ENCODE data around the gene GPD1. TPM values are rescaled to one million over a fixed set of nuclear protein-coding genes. Genes with fewer than 3 reads are reported as not detected.
A peak's percentile ranks its signal among the peaks of the same experiment; 100 is the strongest.
"Not testable (repeated sequence)": the region's sequence is repeated elsewhere in the genome, so short reads cannot be mapped to it uniquely, and the experiment has no call there.

Gene GPD1
- total RNA-seq, 1 donor, result 0.36 TPM

GRCh38 chr12:50142993-50143392 lies 39.2 kb downstream of the GPD1 start:
- TF ChIP-seq, protein P1, sequence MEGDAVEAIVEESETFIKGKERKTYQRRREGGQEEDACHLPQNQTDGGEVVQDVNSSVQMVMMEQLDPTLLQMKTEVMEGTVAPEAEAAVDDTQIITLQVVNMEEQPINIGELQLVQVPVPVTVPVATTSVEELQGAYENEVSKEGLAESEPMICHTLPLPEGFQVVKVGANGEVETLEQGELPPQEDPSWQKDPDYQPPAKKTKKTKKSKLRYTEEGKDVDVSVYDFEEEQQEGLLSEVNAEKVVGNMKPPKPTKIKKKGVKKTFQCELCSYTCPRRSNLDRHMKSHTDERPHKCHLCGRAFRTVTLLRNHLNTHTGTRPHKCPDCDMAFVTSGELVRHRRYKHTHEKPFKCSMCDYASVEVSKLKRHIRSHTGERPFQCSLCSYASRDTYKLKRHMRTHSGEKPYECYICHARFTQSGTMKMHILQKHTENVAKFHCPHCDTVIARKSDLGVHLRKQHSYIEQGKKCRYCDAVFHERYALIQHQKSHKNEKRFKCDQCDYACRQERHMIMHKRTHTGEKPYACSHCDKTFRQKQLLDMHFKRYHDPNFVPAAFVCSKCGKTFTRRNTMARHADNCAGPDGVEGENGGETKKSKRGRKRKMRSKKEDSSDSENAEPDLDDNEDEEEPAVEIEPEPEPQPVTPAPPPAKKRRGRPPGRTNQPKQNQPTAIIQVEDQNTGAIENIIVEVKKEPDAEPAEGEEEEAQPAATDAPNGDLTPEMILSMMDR (IDR thresholded peaks at IDR 0.05; ENCODE audit: insufficient read depth, low read length), result no peak
- no peak for DNase-seq (ENCODE audit: low read depth)
- no peak overlapping the region for H3K4me3 ChIP-seq (ENCODE audit: low read depth, low read length)

DNA sequence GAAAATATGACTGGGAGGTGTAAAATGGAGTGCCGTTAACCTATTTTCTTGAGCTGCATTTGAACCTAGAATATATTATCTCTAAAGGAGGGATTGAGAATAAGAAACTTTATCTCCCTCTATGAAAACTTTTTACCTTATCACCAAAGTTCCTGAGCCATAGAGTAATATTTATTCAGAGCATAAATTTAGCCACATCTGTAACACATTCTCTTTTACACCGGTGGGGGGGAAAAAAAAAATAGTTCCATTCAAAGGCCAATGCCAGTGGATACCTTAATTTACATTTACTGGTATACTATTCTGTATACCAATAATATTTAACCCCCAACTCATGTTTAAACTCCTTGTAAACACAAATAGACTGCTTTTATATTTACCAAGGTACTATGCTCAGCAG lies 41.6 kb downstream of the GPD1 start:
- H3K4me3 ChIP-seq (ENCODE audit: low read depth, low read length), result no peak overlapping the region
- DNase-seq (ENCODE audit: low read depth), result no peak
- TF ChIP-seq, protein P1 (IDR thresholded peaks at IDR 0.05; ENCODE audit: insufficient read depth, low read length), result no peak

GRCh38 chr12:50147281-50147680 lies 43.5 kb downstream of the GPD1 start:
- TF ChIP-seq, protein P1 (IDR thresholded peaks at IDR 0.05; ENCODE audit: insufficient read depth, low read length), result no peak
- DNase-seq (ENCODE audit: low read depth), result no peak

DNA sequence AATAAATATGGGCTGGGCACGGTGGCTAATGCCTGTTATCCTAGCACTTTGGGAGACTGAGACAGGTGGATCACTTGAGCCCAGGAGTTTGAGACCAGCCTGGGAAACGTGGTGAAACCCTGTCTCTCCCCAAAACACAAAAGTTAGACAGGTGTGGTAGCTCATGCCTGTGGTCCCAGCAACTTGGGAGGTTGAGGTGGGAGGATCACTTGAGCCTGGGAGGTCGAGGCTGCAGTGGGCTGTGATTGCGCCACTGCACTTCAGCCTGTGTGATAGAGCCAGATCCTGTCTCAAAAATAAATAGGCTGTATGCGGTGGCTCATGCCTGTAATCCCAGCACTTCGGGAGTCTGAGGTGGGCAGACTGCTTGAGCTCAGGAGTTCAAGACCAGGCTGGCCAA lies 44.2 kb downstream of the GPD1 start:
- H3K4me3 ChIP-seq (ENCODE audit: low read depth, low read length); DNase-seq (ENCODE audit: low read depth): not testable (repeated sequence)

More at GRCh38 chr12:50147281-50147680, 43.5 kb downstream of the GPD1 start:
- no peak overlapping the region for H3K4me3 ChIP-seq (ENCODE audit: low read depth, low read length)

DNA sequence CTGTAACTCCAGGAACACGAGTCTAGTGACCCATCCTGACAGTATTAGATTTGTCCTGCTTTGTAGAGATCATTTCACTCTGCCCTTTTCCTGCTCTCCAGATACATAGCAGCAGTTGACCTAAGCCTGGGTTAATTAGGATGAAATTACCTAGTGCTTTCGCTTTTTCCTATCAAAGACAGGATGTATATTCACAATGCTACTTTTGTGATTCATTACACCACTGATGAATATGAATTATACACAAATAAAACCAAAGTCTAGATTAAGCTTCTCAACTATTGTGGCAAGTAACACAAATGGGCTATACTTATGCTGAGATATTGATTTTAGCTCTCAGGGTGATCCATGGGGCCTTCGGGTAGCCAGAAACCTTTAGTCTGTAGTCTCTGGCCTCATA lies 45.5 kb downstream of the GPD1 start:
- TF ChIP-seq, protein P1 (IDR thresholded peaks at IDR 0.05; ENCODE audit: insufficient read depth, low read length), result no peak
- H3K4me3 ChIP-seq (ENCODE audit: low read depth, low read length), result no peak overlapping the region
- no peak for DNase-seq (ENCODE audit: low read depth)

- peak; percentile 51 for DNase-seq (ENCODE audit: low read depth)
- H3K4me3 ChIP-seq (ENCODE audit: low read depth, low read length), result no peak overlapping the region
- TF ChIP-seq, protein P1 (IDR thresholded peaks at IDR 0.05; ENCODE audit: insufficient read depth, low read length), result no peak
Observed at GRCh38 chr12:50151047-50151687, 47.4 kb downstream of the GPD1 start.

GRCh38 chr12:50154947-50155346 lies 51.1 kb downstream of the GPD1 start:
- not testable (repeated sequence) for DNase-seq (ENCODE audit: low read depth); H3K4me3 ChIP-seq (ENCODE audit: low read depth, low read length)

GRCh38 chr12:50156641-50157040 lies 52.8 kb downstream of the GPD1 start:
- TF ChIP-seq, protein P1 (IDR thresholded peaks at IDR 0.05; ENCODE audit: insufficient read depth, low read length), result no peak
- DNase-seq (ENCODE audit: low read depth), result no peak
- H3K4me3 ChIP-seq (ENCODE audit: low read depth, low read length), result no peak overlapping the region

Measured in fibroblast of the aortic adventitia (primary cell).